GM18861 (cell line): ENCODE measurements around the gene MFSD6.
"Not testable (repeated sequence)": the region's sequence is repeated elsewhere in the genome, so short reads cannot be mapped to it uniquely, and the experiment has no call there.

ENCODE experiments used
- ATAC-seq: cut with Tn5 transposase; IDR thresholded peaks from one replicate; pipeline ENCODE4 v1.9.1; 2021; ENCODE audit not compliant: unreplicated experiment

Gene MFSD6

DNA sequence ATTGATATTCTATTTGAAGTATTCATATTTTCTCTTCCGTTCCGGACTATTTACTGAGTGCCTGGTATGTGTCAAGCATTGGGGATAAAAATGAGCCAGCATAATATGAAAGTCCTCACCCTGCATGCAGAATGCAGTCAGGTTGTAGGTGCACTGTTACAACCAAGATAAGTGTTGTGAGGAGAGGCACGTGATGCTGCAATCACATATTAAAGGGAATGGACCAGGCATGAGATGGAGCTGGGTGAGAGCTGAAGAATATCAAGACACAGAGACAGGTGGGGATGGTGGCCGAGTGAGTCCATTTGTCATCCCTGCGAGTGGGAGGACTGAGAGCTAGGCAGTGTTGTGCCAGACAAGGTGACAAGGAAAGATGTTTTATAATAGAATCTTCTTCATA lies 52.3 kb downstream of the MFSD6 start:
- no peak for ATAC-seq

DNA sequence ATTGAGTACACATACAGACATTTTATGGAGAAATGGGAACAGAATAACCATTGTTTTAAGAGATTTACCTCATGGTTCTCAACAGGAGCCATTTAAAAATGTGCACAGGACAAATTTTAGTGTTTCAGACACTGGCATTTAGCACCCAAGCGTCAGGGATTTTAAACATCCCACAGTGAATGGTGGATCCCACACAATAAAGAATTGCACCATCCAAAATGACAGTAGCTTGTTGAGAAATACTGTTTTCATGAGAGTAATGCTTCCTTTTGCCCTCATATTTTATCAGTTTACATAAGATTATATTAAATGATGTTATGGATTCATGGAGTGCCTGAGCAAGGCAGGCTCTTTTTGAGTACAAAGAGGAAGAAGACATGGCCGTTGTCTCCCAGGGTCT lies 54.0 kb downstream of the MFSD6 start:
- ATAC-seq = no peak

DNA sequence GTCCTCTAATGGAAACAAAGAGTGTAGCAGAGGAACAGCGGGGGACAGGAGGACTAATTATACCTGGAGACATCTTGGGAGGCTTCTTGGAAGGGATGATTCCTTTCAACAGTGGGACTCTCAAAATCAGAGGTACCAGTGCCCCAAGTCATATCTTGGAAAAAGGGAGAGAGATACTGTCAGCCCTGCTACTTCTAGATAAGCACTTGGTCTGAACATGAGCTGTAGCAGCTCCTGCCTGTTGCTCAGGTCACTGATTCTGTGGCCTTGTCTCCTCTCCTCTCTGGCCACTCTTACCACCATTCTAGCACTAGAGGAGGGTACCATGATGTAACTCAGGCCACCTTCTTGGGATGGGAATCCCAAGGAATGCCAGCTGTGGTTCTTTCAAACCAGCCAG lies 54.5 kb downstream of the MFSD6 start:
- no peak for ATAC-seq

DNA sequence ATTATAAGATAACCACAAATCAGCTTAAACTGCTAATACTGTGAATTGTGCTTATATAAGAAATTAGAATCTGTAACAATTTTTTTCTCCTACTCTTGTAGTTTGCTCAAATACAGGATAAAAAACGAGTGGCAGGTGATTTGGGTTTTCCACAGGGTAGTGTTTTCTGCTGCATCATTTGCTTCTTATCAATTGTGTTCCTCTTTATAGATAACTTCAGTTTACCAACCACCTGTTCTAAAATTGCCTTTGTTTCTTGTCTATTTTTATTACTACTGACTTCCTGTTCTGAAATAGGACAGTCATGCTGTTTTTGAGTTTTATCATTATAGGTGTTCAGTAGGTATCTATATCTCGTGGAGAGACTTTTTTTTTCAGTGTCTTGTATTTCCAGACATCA lies 56.9 kb downstream of the MFSD6 start:
- peak; percentile 57 for ATAC-seq

DNA sequence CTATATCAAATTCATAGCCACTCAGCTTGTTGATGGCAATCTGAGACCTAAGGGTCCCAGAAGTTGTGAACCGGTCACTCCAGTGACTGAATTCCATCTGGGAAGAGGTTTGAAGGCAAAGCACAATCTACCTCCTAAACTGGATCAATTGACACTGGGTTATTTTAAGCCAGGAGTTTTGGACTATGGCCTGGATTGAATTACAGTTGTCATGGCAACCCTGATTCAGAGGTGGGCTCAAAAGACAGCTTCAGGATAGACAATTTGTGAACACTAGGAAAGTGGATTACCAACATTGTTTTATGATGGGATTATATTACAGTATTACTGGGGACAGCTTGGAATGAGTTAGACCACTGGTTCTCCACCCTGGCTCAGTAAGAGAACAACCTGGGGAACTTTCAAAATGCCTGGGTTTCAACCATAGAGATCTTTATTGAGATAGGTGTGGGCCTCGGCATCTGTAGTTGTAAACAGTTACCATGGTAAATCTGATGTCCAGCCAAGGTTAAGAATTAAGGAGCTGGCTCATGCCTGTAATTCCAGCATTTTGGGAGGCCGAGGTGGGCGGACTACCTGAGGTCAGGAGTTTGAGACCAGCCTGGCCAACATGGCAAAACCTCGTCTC lies 58.8 kb downstream of the MFSD6 start:
- ATAC-seq = no peak

DNA sequence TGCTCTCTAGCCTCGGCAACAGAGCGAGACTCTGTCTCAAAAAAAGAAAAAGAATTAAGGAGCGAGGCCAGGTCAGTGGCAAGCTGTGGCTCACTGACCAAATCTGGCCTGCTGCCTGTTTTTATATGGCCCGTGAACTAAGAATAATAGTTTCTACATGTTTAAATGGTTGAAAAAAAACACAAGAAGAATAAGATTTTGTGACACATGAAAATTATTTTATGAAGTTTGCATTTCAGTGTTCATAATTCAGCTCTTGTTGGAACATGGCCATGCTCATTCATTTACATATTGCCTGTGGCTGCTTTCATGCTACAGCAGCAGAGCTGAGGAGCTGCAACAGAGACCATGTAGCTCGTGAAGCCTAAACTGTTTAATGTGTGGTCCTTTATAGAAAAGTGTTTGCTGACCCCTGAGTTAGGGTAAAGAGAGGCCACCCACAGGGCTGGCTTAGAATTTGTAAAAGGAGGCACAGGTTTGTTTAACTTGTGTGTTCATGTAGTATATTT lies 59.5 kb downstream of the MFSD6 start:
- peak; percentile 44 for ATAC-seq

DNA sequence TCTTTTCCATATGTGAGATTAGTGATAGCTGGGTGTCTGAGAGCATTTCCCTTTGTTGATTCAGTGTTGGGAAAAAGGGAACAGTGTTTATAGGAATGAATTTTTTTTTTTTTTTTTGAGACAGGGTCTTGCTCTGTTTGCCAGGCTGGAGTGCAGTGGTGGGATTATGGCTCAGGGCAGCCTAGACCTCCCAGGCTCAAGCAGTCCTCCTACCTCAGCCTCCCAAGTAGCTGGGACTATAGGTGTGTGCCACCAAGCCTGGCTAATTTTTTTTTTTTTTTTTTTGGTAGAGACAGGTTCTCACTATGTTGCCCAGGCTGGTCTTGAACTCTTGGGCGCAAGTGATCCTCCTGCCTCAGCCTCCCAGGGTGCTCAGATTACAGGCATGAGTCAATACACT lies 60.2 kb downstream of the MFSD6 start:
- not testable (repeated sequence) for ATAC-seq

DNA sequence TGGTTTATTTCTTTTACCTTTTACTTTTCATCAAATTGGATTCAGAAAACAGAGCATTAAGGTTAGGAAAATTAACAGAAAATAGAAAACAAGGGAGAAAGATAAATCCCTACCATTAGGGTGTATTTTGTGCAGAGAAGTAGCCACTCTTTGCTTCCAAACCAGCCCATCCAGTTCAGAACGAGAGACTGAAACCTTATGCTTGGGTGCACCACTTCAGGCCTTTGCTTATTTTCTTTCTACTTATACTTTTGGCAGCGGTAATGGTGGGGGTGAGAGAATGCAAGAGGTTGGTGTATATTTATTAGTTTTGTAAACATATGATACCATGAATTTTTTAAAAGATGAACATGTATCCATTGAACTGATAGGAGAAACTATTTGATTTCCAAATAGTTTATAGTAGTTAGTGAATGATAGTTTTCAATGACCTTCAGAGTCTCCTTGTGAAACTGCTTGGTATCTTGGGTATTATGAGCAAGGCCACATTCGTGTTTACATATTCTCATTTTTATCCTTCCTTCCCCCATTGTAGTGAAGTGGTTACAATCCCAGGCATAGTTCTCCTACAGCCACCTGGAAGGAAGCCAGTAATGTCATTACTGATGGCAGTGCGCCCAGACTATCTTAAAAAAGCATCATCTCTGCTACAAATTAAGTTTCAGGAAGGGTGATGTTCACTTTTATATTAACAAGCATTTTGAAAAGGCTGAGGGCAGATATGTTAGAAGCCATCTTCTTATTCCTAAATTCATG lies 60.8 kb downstream of the MFSD6 start:
- peak; percentile 31 for ATAC-seq

DNA sequence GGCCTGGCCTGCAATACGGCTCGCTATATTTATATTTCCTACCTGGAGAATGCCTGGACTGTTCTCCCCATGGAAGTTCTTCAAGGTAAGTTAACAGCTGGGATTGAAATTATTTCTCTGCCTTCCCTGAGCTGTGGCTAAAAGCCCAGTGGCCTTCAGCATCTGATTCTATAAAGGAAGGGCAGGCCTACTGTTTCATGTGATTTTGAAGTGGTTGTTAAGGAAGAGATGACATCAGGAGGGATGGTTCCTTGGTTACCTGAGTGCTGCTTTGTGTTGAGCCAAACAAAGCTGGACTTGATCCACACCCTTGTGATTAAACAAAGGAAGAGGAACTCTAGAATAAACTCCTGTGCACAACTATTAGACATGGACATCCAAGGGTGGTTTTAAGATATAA lies 61.6 kb downstream of the MFSD6 start:
- no peak for ATAC-seq

DNA sequence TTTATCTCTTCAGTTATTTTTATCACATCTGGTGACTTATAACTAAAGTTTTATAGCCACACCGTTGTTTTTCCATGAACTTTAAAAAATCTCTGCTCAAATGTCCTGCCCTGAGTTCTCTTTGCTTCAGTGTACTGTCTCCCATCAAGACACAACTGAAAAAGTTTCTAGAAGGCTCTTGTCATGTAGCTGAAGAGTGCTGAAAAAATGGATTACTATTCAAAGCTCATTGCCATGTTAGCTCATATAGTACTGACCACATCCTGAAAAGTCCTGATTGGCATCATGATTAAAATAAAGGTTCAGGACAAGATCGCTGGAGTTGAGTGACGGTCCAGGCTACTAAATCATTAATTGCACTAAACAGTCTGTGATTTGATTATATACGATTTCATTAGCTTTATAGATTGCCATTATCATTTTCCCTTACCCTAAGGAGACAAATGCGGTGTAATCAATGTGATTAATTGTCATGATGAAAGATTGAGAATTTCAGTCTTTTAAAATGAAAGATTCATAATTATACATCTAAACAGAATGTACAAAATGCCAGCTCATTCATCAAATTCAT lies 62.2 kb downstream of the MFSD6 start:
- ATAC-seq = no peak

DNA sequence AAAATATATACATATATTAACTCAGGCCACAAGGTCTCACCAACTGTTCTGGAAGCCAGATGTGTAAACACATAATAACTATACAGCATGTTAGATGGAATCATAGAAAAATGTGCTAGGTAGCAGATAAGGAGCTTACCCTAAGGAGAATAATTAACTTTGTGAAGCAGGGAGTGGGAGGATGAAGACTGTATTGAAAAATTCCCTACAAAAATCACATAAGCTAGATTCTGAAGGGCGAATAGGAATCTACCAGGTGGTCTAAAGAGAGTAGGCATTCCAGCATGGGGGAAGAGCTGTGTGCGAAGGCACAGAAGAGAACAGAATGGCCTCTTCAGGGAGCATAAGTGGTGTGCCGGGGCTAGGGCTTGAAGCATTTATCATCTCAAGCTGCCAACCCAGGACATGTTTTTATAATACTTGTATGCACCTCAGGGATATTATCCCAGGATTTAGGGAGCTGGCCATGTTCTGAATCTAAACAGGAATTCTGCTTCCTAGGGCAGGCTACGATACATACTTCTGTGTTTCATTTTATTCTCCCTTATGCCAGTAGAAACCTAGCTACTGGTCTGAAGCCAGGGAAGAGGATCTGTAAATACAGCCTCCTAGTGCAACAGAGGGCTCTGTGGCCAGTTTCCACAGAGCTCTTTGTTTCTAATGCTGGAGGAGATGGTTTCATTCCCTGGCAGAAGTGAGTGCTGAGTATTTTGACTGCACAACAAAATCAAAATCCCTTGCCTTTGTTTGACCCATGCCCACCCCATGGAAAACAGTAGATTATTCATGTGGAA lies 69.7 kb downstream of the MFSD6 start:
- no peak for ATAC-seq

DNA sequence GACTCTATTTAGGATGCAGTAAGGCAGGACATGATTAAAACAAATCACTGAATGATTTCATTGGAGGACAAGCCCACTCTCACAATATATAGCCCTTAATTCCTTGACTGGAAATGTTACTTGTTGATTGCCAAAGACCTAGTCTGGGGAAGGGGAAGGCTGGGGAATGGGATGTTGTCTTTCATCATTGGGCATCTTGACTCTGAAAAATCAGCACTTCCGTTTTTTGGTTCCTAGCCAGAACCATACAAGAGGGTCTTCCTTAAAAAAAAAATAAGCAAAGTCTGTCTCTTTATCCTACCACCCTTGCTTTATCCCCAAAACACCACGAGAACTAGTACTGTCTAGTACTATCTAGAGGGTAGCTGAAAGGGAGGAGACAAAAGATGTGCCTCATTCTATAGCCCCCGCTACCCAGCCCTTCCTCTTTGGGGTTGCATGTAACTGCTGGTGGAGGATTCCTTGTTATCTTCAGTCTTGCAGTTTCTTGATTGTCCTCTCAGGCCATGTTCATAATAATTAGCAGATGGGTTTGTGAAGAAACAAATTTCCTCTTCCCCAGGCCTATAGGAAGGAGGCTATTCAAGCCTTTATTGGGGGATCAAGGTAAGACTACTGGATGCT lies 70.5 kb downstream of the MFSD6 start:
- ATAC-seq = no peak

DNA sequence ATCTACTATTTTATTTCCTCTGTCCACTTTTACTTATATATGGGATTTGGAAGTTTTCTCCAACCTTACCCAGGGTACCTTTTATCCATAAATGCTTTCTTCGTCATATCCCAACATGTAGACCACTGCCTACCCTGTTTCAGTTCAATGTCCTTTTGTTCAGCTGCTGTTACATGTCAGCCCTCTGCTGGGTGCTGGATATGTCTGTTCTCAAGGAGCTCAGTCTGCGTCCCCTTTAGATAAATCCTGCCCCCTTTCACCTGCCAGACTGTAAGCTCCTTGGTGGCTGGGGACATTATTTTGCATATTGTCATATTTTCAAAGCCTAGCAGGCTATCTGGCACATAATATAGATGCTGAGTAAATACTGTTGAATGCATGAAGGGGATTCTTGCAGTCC lies 73.2 kb downstream of the MFSD6 start:
- no peak for ATAC-seq

DNA sequence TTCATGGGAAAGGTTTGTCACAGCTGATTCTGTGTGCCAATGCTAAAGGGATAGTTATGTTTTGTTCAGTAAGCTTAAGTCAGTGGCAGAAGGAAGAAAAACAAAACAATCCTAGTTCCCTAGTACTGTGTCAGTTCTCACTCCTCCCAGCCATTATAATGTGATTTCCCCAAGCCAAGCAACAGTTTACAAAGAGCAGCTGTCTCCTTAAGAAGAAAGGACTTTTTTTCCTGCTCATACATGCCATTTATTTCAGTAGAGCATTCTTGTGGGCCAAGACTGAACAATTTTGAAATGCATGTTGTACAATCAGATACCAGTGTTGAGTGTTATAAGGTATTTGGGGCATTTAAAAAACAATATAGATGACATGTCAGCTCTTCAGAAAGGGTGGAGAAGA lies 74.3 kb downstream of the MFSD6 start:
- no peak for ATAC-seq

DNA sequence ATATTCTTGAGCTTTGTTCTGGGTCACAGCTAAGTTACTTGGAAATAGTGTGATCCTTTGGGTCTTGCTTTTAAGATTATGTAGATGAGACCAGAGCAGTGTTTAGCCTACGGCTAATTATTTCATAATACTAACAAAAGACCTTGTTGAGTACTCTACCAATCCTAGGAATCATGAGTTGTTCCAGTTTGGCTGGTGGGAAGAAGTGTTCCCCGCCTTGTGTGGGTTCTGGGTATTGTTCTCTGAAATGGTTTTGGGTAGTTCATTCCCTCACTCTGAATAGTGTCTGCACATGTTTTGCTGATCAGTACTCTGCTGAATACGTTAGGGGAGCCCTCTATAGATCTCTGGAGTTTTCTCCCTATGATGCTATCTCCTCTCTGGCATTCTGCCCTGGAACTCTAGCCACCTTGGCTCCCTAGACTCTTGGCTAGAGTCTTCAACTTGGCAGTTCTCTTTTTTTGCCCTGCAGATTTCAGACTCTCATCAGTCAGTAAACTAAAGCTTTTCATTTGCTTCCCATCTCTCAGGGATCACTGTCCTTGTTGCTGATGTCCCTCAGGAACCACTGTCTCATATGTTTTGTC lies 78.0 kb downstream of the MFSD6 start:
- no peak for ATAC-seq

DNA sequence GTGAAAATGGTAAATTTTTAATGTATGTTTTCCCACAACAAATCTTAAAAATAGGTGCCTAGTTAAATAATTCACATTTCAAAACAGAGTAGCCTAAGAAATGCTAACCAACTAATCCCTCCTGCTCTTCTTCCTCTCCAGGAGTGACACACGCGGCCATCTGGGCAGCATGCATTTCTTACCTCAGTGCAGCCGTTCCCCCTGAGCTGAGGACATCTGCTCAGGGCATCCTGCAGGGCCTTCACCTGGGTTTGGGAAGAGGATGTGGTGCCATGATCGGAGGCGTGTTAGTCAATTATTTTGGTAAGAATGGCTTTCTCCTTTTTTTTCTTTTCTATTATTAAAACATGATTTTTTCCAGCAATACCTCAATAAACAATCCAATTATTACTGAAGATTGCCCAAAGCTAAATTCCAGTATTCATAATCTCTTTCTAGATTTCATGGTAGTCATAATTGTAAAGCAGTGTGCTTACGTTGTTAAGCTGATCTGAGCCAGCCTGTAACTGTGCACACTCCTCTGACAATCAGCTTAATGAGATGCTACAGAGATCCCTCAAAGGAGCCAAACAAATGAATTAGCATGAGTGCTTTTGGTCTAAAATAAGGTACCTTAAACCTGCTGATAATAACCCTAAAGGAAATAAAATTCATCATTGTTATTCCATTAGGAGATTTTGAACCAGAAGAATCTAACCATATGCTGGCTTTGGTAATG lies 80.5 kb downstream of the MFSD6 start:
- ATAC-seq = no peak

DNA sequence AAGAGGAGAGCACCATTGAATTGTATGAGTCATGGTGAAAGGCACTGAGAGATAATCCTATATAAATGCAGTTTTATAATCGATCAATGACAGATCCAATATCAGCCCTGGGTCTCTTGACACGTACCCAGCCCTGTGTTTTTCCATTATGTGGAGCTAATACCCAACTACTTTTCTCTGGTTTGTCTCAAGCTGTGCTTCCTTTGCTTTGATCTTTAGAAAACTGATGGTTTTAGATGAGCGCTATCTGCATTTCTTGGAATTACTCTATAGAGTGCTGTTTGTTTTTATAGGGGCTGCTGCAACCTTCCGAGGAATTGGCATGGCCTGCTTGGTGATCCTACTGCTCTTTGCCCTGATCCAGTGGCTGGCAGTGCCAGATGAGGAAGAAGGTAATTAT lies 81.3 kb downstream of the MFSD6 start:
- no peak for ATAC-seq

DNA sequence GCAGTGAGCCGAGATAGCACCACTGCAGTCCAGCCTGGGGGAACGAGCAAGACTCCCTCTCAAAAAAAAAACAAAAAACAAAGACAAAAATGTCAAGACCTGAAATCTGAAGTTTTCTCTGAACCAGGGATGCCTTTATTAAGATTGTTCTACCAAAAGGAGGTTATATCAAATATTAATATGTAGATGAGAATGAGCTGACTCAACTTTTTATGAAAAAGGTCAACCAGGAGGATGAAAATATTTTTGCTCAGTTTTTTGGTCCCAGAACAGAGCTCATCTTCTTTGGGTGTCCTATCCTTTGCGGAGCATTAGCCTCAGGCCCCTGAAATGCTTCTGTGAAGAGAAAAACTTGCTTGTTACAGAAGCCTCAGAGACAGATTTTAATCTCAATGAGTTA lies 82.3 kb downstream of the MFSD6 start:
- no peak for ATAC-seq

DNA sequence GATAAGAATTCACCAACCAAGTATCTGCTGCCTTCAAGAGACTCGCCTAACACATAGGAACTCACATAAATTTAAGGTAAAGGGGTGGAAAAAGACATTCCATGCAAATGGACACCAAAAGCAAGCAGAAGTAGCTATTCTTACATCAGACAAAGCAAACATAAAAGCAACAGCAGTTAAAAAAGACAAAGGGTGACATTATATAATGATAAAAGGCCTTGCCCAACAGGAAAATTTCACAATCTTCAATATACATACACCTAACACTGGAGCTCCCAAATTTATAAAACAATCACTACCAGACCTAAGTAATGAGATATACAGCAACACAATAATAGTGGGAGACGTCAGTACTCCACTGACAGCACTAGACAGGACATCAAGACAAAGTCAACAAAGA lies 84.9 kb downstream of the MFSD6 start:
- ATAC-seq = no peak

DNA sequence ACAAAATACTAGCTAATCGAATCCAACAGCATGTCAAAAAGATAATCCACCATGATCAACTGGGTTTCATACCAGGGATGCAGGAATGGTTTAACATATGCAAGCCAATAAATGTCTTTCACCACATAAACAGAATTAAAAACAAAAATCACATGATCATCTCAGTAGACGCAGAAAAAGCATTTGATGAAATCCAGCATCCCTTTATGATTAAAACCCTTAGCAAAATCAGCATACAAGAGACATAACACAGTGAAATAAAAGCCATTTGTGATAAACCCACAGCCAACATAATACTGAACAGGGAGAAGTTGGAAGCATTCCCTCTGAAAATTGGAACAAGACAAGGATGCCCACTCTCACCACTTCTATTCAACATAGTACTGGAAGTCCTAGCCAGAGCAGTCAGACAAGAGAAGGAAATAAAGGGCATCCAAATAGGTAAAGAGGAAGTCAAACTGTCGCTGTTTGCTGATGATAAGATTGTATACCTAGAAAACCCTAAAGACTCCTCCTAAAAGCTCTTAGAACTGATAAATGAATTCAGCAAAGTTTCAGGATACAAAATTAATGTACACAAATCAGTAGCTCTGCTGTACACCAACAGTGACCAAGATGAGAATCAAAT lies 86.6 kb downstream of the MFSD6 start:
- ATAC-seq = not testable (repeated sequence)
